Measurements from ENCODE around the gene TFAP2E. TPM values are rescaled to one million over a fixed set of nuclear protein-coding genes. Genes with fewer than 3 reads are reported as not detected.
A peak's percentile ranks its signal among the peaks of the same experiment; 100 is the strongest.
"Not testable (repeated sequence)": the region's sequence is repeated elsewhere in the genome, so short reads cannot be mapped to it uniquely, and the experiment has no call there.

Gene TFAP2E
- total RNA-seq, 1 donor from 2014 or later = 0.49 TPM

GRCh38 chr1:35572296-35572695 is 818 bp upstream of the TFAP2E start:
- Mint-ChIP-seq H3K27ac (no peak overlapping the region), H3K9me3 (no peaks in the 10 kb centered on the region)
- no peak for DNase-seq

GRCh38 chr1:35574125-35574654 is 1.1 kb downstream of the TFAP2E start:
- DNase-seq = no peak
- Mint-ChIP-seq H3K27me3 (peaks cover 36% of the 10 kb centered on the region), H3K36me3 (ENCODE audit: low read depth) (peaks cover 1% of the 10 kb centered on the region), H3K4me3 (no peak overlapping the region), H3K4me1 (peaks cover 17% of the 10 kb centered on the region), H3K9me3 (no peaks in the 10 kb centered on the region), H3K27ac (no peak overlapping the region)
- intact Hi-C loops (cut with micrococcal nuclease) = no loop called here

More at GRCh38 chr1:35572296-35572695, 818 bp upstream of the TFAP2E start:
- intact Hi-C loops (cut with micrococcal nuclease) = no loop called here
- peaks cover 1% of the 10 kb centered on the region for H3K36me3 Mint-ChIP-seq (ENCODE audit: low read depth)
- H3K4me3 Mint-ChIP-seq = no peak overlapping the region
- peaks cover 9% of the 10 kb centered on the region for H3K4me1 Mint-ChIP-seq
- peaks cover 36% of the 10 kb centered on the region for H3K27me3 Mint-ChIP-seq

DNA sequence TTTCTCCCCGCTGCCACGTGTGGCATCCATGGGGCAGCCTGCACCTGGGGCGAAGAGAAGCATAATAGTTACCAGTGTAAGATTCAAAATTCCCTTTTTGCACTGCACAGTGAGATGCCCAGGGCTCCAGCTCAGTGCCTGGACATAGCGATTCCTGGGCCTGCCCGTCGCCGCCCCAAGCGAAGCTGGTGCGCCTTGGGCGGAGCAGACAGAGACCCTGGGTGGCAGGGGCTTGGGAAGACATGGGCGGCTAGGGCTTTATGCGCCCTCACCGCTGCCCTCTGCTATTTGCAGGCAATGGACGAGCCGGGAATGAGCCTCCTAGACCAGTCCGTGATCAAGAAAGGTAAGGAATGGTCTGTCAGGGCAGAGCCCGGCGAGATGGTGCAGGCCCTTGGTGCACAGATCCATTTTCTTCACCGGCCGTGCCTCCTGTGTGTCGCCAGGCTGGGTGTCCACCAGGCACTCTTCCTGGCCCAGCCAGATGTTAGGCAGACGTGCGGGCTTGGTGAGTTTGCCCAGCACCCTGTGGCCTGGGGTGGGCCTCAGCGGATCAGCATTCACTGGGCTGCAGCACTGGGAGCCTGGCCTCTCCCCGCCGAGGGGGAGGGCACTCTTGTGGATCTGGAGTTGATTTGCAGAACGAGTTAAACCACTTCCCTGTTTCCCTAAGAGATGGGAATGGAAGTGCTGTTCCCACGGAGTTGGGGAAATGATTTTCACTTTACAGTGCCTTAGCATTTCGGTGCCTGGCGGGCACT is 1.7 kb downstream of the TFAP2E start:
- Mint-ChIP-seq H3K27ac (no peak overlapping the region), H3K27me3 (peaks cover 36% of the 10 kb centered on the region), H3K4me1 (peaks cover 17% of the 10 kb centered on the region), H3K9me3 (no peaks in the 10 kb centered on the region), H3K36me3 (ENCODE audit: low read depth) (peaks cover 1% of the 10 kb centered on the region), H3K4me3 (no peak overlapping the region)
- no peak for DNase-seq
- intact Hi-C loops (cut with micrococcal nuclease) = loop anchor here (5.0 kb wide), 1 partner anchor 67 kb away; the partner anchor contains the start of gene PSMB2

DNA sequence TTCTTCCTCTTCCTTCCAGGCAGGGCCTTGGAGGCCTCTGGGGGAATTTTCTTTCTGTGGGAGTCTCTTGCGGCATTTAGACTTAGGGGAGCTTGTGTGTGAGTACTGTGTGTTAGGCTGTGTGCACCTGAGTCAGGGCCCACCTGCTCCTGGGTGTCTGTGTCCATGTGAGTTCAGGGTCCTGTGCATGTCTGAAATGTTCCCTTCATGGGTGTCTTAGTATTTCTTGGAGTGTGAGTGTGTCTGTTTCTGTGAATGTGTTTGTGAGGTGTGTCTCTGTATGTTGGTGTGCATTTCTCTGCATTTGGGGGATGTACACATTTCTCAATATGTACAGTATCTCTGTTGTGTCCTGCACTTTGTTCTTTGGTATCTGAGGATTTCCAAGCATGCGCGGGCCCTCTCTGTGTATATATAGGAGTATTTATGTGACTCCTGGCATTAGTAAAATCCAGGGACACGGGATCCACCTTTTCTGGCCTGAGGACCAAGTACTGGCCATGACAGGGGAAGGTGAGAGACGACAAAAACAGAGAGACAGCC is 2.4 kb downstream of the TFAP2E start:
- Mint-ChIP-seq H3K27ac (no peak overlapping the region), H3K4me1 (peaks cover 17% of the 10 kb centered on the region), H3K27me3 (peaks cover 33% of the 10 kb centered on the region), H3K36me3 (ENCODE audit: low read depth) (peaks cover 1% of the 10 kb centered on the region), H3K9me3 (no peaks in the 10 kb centered on the region), H3K4me3 (no peak overlapping the region)
- intact Hi-C loops (cut with micrococcal nuclease) = loop anchor here (5.0 kb wide), 1 partner anchor 67 kb away; the partner anchor contains the start of gene PSMB2
- no peak for DNase-seq

DNA sequence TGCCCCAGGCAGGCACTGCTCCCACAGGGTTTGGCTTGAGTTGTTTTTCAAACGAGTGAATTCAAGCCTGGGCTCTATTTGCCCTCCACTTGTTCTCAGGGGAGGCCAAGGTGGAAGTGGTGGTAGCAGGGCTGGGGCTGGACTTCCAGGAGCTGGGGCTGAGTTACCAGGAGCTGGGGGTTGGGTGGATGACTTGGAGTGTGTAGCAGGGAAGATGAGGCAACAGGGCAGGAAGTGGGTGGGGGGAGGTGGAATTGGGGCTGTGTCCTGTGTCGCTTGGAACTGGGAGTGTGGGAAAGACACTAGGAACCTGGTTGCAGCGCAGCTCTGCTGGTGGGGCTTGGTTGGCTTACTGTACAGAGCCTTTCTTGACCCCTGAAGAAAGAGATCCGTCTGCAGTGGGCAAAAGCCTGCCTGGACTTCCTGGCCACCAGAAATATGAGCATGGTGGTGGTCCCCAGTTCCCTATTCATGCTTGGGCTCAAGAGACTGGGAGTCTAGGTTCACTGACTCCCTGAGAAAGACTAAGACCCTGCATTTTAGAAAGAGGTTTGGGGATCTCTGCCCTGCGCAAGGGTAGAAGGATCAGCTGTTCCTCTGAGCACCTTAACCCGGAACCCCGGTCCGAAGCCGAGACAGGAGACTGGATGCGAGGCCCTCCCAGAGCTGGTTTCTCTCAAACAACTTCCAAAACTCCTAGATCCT is 3.1 kb downstream of the TFAP2E start:
- Mint-ChIP-seq H3K27ac (peak overlapping the region; percentile 74), H3K4me1 (peaks cover 17% of the 10 kb centered on the region), H3K9me3 (no peaks in the 10 kb centered on the region), H3K4me3 (peak overlapping the region; percentile 60), H3K36me3 (ENCODE audit: low read depth) (peaks cover 1% of the 10 kb centered on the region), H3K27me3 (peaks cover 29% of the 10 kb centered on the region)
- intact Hi-C loops (cut with micrococcal nuclease) = loop anchor here (5.0 kb wide), 1 partner anchor 66 kb away; the partner anchor contains the start of gene PSMB2
- DNase-seq = no peak

- Mint-ChIP-seq H3K4me3 (peak overlapping the region; percentile 60), H3K27ac (peak overlapping the region; percentile 57), H3K4me1 (peaks cover 17% of the 10 kb centered on the region), H3K27me3 (peaks cover 24% of the 10 kb centered on the region)
- intact Hi-C loops (cut with micrococcal nuclease) = loop anchor here (5.0 kb wide), 1 partner anchor 66 kb away; the partner anchor contains the start of gene PSMB2
- not testable (repeated sequence) for H3K36me3 Mint-ChIP-seq (ENCODE audit: low read depth); H3K9me3 Mint-ChIP-seq; DNase-seq
These were observed 3.6 kb downstream of the TFAP2E start for GRCh38 chr1:35576766-35577070.

GRCh38 chr1:35577071-35577998 is 4.2 kb downstream of the TFAP2E start:
- Mint-ChIP-seq H3K4me3 (peak overlapping the region; percentile 68), H3K9me3 (no peaks in the 10 kb centered on the region)

GRCh38 chr1:35580949-35581388 is 7.9 kb downstream of the TFAP2E start:
- no peak overlapping the region for H3K4me3 Mint-ChIP-seq
- no peaks in the 10 kb centered on the region for H3K9me3 Mint-ChIP-seq
- H3K4me1 Mint-ChIP-seq = peaks cover 14% of the 10 kb centered on the region
- peaks cover 1% of the 10 kb centered on the region for H3K36me3 Mint-ChIP-seq (ENCODE audit: low read depth)
- intact Hi-C loops (cut with micrococcal nuclease) = no loop called here
- DNase-seq = no peak
- H3K27ac Mint-ChIP-seq = no peak overlapping the region
- H3K27me3 Mint-ChIP-seq = peaks cover 6% of the 10 kb centered on the region

More at GRCh38 chr1:35577071-35577998, 4.2 kb downstream of the TFAP2E start:
- Mint-ChIP-seq H3K27me3 (peaks cover 20% of the 10 kb centered on the region), H3K36me3 (ENCODE audit: low read depth) (peaks cover 1% of the 10 kb centered on the region), H3K27ac (peak overlapping the region; percentile 65), H3K4me1 (peaks cover 17% of the 10 kb centered on the region)
- intact Hi-C loops (cut with micrococcal nuclease) = loop anchor here (5.0 kb wide), 1 partner anchor 65 kb away; the partner anchor contains the start of gene PSMB2
- peak; percentile 89 for DNase-seq

DNA sequence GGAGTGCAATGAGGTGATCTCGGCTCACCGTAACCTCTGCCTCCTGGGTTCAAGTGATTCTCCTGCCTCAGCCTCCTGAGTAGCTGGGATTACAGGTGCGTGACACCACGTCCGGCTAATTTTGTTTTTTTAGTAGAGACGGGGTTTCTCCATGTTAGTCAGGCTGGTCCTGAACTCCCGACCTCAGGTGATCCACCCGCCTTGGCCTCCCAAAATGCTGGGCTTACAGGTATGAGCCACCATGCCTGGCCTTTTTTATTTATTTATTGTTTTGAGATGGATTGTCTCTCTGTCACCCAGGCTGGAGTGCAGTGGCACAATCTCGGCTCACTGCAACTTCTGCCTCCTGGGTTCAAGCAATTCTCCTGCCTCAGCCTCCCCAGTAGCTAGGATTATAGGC is 8.5 kb downstream of the TFAP2E start:
- H3K4me3 Mint-ChIP-seq; DNase-seq; intact Hi-C loops (cut with micrococcal nuclease); H3K9me3 Mint-ChIP-seq; H3K4me1 Mint-ChIP-seq; H3K27ac Mint-ChIP-seq; H3K36me3 Mint-ChIP-seq (ENCODE audit: low read depth); H3K27me3 Mint-ChIP-seq: not testable (repeated sequence)

- no peaks in the 10 kb centered on the region for H3K4me1 Mint-ChIP-seq
- H3K4me3 Mint-ChIP-seq = no peak overlapping the region
- no peak for DNase-seq
- no peaks in the 10 kb centered on the region for H3K36me3 Mint-ChIP-seq (ENCODE audit: low read depth)
- no peak overlapping the region for H3K27ac Mint-ChIP-seq
- intact Hi-C loops (cut with micrococcal nuclease) = no loop called here
- no peaks in the 10 kb centered on the region for H3K27me3 Mint-ChIP-seq
- no peaks in the 10 kb centered on the region for H3K9me3 Mint-ChIP-seq
These were observed 12.2 kb downstream of the TFAP2E start for GRCh38 chr1:35585281-35585680.

GRCh38 chr1:35585805-35586204 is 12.7 kb downstream of the TFAP2E start:
- H3K4me3 Mint-ChIP-seq; DNase-seq; H3K36me3 Mint-ChIP-seq (ENCODE audit: low read depth); intact Hi-C loops (cut with micrococcal nuclease); H3K27ac Mint-ChIP-seq; H3K27me3 Mint-ChIP-seq; H3K9me3 Mint-ChIP-seq; H3K4me1 Mint-ChIP-seq: not testable (repeated sequence)

- no peak overlapping the region for H3K4me3 Mint-ChIP-seq
- intact Hi-C loops (cut with micrococcal nuclease) = no loop called here
- no peak for DNase-seq
- no peaks in the 10 kb centered on the region for H3K36me3 Mint-ChIP-seq (ENCODE audit: low read depth)
- no peaks in the 10 kb centered on the region for H3K27me3 Mint-ChIP-seq
- H3K4me1 Mint-ChIP-seq = no peaks in the 10 kb centered on the region
- no peak overlapping the region for H3K27ac Mint-ChIP-seq
- H3K9me3 Mint-ChIP-seq = no peaks in the 10 kb centered on the region
These were observed 13.7 kb downstream of the TFAP2E start for GRCh38 chr1:35586808-35587207.

GRCh38 chr1:35587736-35588135 is 14.6 kb downstream of the TFAP2E start:
- intact Hi-C loops (cut with micrococcal nuclease) = no loop called here
- Mint-ChIP-seq H3K36me3 (ENCODE audit: low read depth) (no peaks in the 10 kb centered on the region), H3K4me3 (no peak overlapping the region), H3K27me3 (no peaks in the 10 kb centered on the region), H3K9me3 (no peaks in the 10 kb centered on the region), H3K4me1 (peaks cover under 1% of the 10 kb centered on the region), H3K27ac (no peak overlapping the region)
- no peak for DNase-seq
